ENCODE measurements around the gene GRIA1. TPM values are rescaled to one million over a fixed set of nuclear protein-coding genes. Genes with fewer than 3 reads are reported as not detected.

GRIA1 gene
- total RNA-seq, 4 donors from 2014 or later, result 0.27 to 1.9 (median 0.99) TPM

GRCh38 chr5:153525536-153525935, 35.1 kb downstream of the GRIA1 start:
- H3K4me1 ChIP-seq, result peaks cover 0 to 20% (median 9%) of the 10 kb centered on the region in 3 donors
- TF ChIP-seq EP300 (IDR thresholded peaks at IDR 0.05) (no peak), POLR2A (IDR thresholded peaks at IDR 0.05) (no peak), POLR2AphosphoS5 (IDR thresholded peaks at IDR 0.05) (no peak)
- TF ChIP-seq, protein P1, sequence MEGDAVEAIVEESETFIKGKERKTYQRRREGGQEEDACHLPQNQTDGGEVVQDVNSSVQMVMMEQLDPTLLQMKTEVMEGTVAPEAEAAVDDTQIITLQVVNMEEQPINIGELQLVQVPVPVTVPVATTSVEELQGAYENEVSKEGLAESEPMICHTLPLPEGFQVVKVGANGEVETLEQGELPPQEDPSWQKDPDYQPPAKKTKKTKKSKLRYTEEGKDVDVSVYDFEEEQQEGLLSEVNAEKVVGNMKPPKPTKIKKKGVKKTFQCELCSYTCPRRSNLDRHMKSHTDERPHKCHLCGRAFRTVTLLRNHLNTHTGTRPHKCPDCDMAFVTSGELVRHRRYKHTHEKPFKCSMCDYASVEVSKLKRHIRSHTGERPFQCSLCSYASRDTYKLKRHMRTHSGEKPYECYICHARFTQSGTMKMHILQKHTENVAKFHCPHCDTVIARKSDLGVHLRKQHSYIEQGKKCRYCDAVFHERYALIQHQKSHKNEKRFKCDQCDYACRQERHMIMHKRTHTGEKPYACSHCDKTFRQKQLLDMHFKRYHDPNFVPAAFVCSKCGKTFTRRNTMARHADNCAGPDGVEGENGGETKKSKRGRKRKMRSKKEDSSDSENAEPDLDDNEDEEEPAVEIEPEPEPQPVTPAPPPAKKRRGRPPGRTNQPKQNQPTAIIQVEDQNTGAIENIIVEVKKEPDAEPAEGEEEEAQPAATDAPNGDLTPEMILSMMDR (IDR thresholded peaks at IDR 0.05), result no peak
- H3K36me3 ChIP-seq, result no peaks in the 10 kb centered on the region
- H3K9me3 ChIP-seq, result no peaks in the 10 kb centered on the region
- no peaks in the 10 kb centered on the region for H3K27me3 ChIP-seq
- 100% methylated on average over 1 of the region's 1 CpG for WGBS, 2 donors (ENCODE audit: low coverage in 1 of 2)
- H3K4me3 ChIP-seq, result no peak overlapping the region
- no peak for ATAC-seq
- H3K27ac ChIP-seq, result no peak overlapping the region

GRCh38 chr5:153530357-153531143, 40.1 kb downstream of the GRIA1 start:
- Histone ChIP-seq H3K4me3 (no peak overlapping the region), H3K9me3 (no peaks in the 10 kb centered on the region), H3K4me1 (no peaks in the 10 kb centered on the region), H3K27ac (no peak overlapping the region), H3K27me3 (no peaks in the 10 kb centered on the region), H3K36me3 (no peaks in the 10 kb centered on the region)
- WGBS, 2 donors (ENCODE audit: low coverage in 1 of 2), result 89 to 100% methylated on average over 2 to 4 of the region's 4 CpGs
- ATAC-seq, result no peak
- TF ChIP-seq, protein P1 (IDR thresholded peaks at IDR 0.05), result no peak
- no peak for TF ChIP-seq POLR2A (IDR thresholded peaks at IDR 0.05)
- TF ChIP-seq EP300 (IDR thresholded peaks at IDR 0.05), result no peak
- no peak for TF ChIP-seq POLR2AphosphoS5 (IDR thresholded peaks at IDR 0.05)

GRCh38 chr5:153533546-153533945, 43.1 kb downstream of the GRIA1 start:
- 67 to 88% methylated on average over 1 of the region's 1 CpG for WGBS, 2 donors (ENCODE audit: low coverage in 1 of 2)
- H3K9me3 ChIP-seq, result no peaks in the 10 kb centered on the region
- no peaks in the 10 kb centered on the region for H3K36me3 ChIP-seq
- no peaks in the 10 kb centered on the region for H3K27me3 ChIP-seq
- no peaks in the 10 kb centered on the region for H3K4me1 ChIP-seq
- ATAC-seq, result no peak
- H3K4me3 ChIP-seq, result no peak overlapping the region
- H3K27ac ChIP-seq, result no peak overlapping the region
- TF ChIP-seq, protein P1 (IDR thresholded peaks at IDR 0.05), result no peak
- TF ChIP-seq POLR2AphosphoS5 (IDR thresholded peaks at IDR 0.05) (no peak), EP300 (IDR thresholded peaks at IDR 0.05) (no peak)

DNA sequence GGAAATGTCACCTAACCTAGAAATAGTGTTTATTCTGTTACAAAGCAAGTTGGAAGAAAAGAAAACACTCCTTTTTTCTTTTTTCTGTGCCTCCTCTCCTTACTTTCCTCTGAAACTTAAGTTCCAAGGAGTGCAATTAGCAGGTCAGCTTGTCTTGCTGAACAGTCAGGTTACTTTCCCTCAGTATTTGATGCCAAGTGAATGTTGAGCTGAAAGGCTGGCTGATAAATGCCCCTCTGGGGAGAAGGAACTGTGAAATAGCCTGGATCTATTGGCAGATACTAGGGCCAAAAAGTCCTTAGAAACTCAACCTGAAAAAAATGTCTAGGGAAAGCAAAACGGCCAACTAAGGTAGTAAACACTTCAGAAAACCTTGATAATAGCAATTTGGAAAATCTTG, 43.6 kb downstream of the GRIA1 start:
- WGBS, 2 donors (ENCODE audit: low coverage in 1 of 2), result 18 to 40% methylated on average over 1 of the region's 1 CpG
- no peak overlapping the region for H3K4me3 ChIP-seq
- no peaks in the 10 kb centered on the region for H3K27me3 ChIP-seq
- H3K27ac ChIP-seq, result no peak overlapping the region
- TF ChIP-seq POLR2AphosphoS5 (IDR thresholded peaks at IDR 0.05), result no peak
- TF ChIP-seq EP300 (IDR thresholded peaks at IDR 0.05), result no peak
- TF ChIP-seq, protein P1 (IDR thresholded peaks at IDR 0.05), result no peak
- TF ChIP-seq POLR2A (IDR thresholded peaks at IDR 0.05), result no peak
- no peaks in the 10 kb centered on the region for H3K36me3 ChIP-seq
- H3K9me3 ChIP-seq, result no peaks in the 10 kb centered on the region
- H3K4me1 ChIP-seq, result no peaks in the 10 kb centered on the region
- peak; percentile 37 for ATAC-seq

GRCh38 chr5:153537207-153537606, 46.7 kb downstream of the GRIA1 start:
- no peaks in the 10 kb centered on the region for H3K4me1 ChIP-seq
- no peak for ATAC-seq
- 81 to 84% methylated on average over 6 to 8 of the region's 8 CpGs for WGBS, 2 donors (ENCODE audit: low coverage in 1 of 2)
- no peaks in the 10 kb centered on the region for H3K27me3 ChIP-seq
- TF ChIP-seq, protein P1 (IDR thresholded peaks at IDR 0.05), result no peak
- no peak for TF ChIP-seq POLR2A (IDR thresholded peaks at IDR 0.05)
- no peak for TF ChIP-seq EP300 (IDR thresholded peaks at IDR 0.05)
- no peak for TF ChIP-seq POLR2AphosphoS5 (IDR thresholded peaks at IDR 0.05)
- H3K36me3 ChIP-seq, result no peaks in the 10 kb centered on the region
- H3K9me3 ChIP-seq, result no peaks in the 10 kb centered on the region
- no peak overlapping the region for H3K4me3 ChIP-seq
- no peak overlapping the region for H3K27ac ChIP-seq

Data from gastroesophageal sphincter (tissue), 4 donors.